ENCODE data around the gene NOTCH2. TPM values are rescaled to one million over a fixed set of nuclear protein-coding genes. Genes with fewer than 3 reads are reported as not detected.

Gene NOTCH2
- total and polyA plus RNA-seq, 7 experiments from 2014 or later, result 25.4 to 143 (median 71.0) TPM

- Mint-ChIP-seq H3K4me1 (peaks cover 0 to 6% (median 0%) of the 10 kb centered on the region in 7 donors), H3K4me3 (no peak overlapping the region), H3K36me3 (peaks cover 11 to 37% (median 32%) of the 10 kb centered on the region in 5 donors), H3K27me3 (peaks cover 3 to 15% (median 7%) of the 10 kb centered on the region in 5 donors), H3K9me3 (peaks cover 0 to 12% (median 8%) of the 10 kb centered on the region in 11 donors), H3K27ac (no peak overlapping the region)
- ChIA-PET POLR2A (no interaction called here), CTCF (no interaction called here)
- Histone ChIP-seq H3K27me3 (ENCODE audit: control insufficient read depth in 2 of 2, insufficient read depth in 2 of 2, low read length in 2 of 2) (no peaks in the 10 kb centered on the region), H3K27ac (ENCODE audit: low read depth, low read length) (no peak overlapping the region), H3K36me3 (ENCODE audit: control insufficient read depth in 2 of 3, insufficient read depth in 3 of 3, low read length in 3 of 3) (peaks cover under 1 to 4% (median 4%) of the 10 kb centered on the region in 3 experiments), H3K4me1 (ENCODE audit: control insufficient read depth in 2 of 2, insufficient read depth in 2 of 2, low read length in 2 of 2) (no peaks in the 10 kb centered on the region), H3K4me3 (ENCODE audit: low read length) (no peak overlapping the region), H3K9me3 (ENCODE audit: control insufficient read depth in 2 of 3, low read length in 3 of 3) (no peaks in the 10 kb centered on the region)
- no peak for ATAC-seq
- intact Hi-C loops (cut with micrococcal nuclease), result no loop called here
- no peak for DNase-seq
Observed at GRCh38 chr1:119909890-119910596, 159.4 kb downstream of the NOTCH2 start.

GRCh38 chr1:119908661-119909060 lies 160.8 kb downstream of the NOTCH2 start:
- Histone ChIP-seq H3K9me3 (ENCODE audit: control insufficient read depth in 2 of 3, low read length in 3 of 3) (no peaks in the 10 kb centered on the region), H3K27me3 (ENCODE audit: control insufficient read depth in 2 of 2, insufficient read depth in 2 of 2, low read length in 2 of 2) (no peaks in the 10 kb centered on the region), H3K27ac (ENCODE audit: low read depth, low read length) (no peak overlapping the region), H3K4me3 (ENCODE audit: low read length) (no peak overlapping the region), H3K4me1 (ENCODE audit: control insufficient read depth in 2 of 2, insufficient read depth in 2 of 2, low read length in 2 of 2) (no peaks in the 10 kb centered on the region), H3K36me3 (ENCODE audit: control insufficient read depth in 2 of 3, insufficient read depth in 3 of 3, low read length in 3 of 3) (no peaks in the 10 kb centered on the region)
- POLR2A ChIA-PET, result no interaction called here
- no peak for DNase-seq
- Mint-ChIP-seq H3K27ac (no peak overlapping the region), H3K4me3 (no peak overlapping the region), H3K36me3 (peaks cover 5 to 25% (median 22%) of the 10 kb centered on the region in 5 donors), H3K4me1 (peaks cover 0 to 6% (median 0%) of the 10 kb centered on the region in 7 donors), H3K9me3 (peaks cover 0 to 25% (median 13%) of the 10 kb centered on the region in 11 donors), H3K27me3 (peaks cover 7 to 29% (median 9%) of the 10 kb centered on the region in 5 donors)
- no peak for ATAC-seq
- CTCF ChIA-PET, result no interaction called here
- intact Hi-C loops (cut with micrococcal nuclease), result no loop called here

- Histone ChIP-seq H3K27me3 (ENCODE audit: control insufficient read depth in 2 of 2, insufficient read depth in 2 of 2, low read length in 2 of 2) (no peaks in the 10 kb centered on the region), H3K9me3 (ENCODE audit: control insufficient read depth in 2 of 3, low read length in 3 of 3) (no peaks in the 10 kb centered on the region), H3K4me3 (ENCODE audit: low read length) (no peak overlapping the region), H3K27ac (ENCODE audit: low read depth, low read length) (no peak overlapping the region), H3K4me1 (ENCODE audit: control insufficient read depth in 2 of 2, insufficient read depth in 2 of 2, low read length in 2 of 2) (no peaks in the 10 kb centered on the region), H3K36me3 (ENCODE audit: control insufficient read depth in 2 of 3, insufficient read depth in 3 of 3, low read length in 3 of 3) (no peaks in the 10 kb centered on the region)
- no peak overlapping the region for H3K27ac Mint-ChIP-seq
- DNase-seq, result no peak
- CTCF ChIA-PET, result interaction anchor here (0.6 kb wide), 1 partner anchor 10 kb away, joined by 3 read pairs; no protein-coding TSS in a partner anchor
- H3K36me3 Mint-ChIP-seq, result peaks cover 5 to 14% (median 12%) of the 10 kb centered on the region in 5 donors
- peaks cover 0 to 28% (median 13%) of the 10 kb centered on the region in 11 donors for H3K9me3 Mint-ChIP-seq
- POLR2A ChIA-PET, result no interaction called here
- H3K4me1 Mint-ChIP-seq, result peaks cover 0 to 6% (median 0%) of the 10 kb centered on the region in 7 donors
- intact Hi-C loops (cut with micrococcal nuclease), result no loop called here
- H3K27me3 Mint-ChIP-seq, result peaks cover 7 to 40% (median 11%) of the 10 kb centered on the region in 5 donors
- no peak overlapping the region for H3K4me3 Mint-ChIP-seq
- peak; percentile 32 for ATAC-seq
Observed at GRCh38 chr1:119906927-119907652, 162.4 kb downstream of the NOTCH2 start.

GRCh38 chr1:119903443-119903835 lies 166.0 kb downstream of the NOTCH2 start:
- CTCF ChIA-PET, result no interaction called here
- Histone ChIP-seq H3K4me1 (ENCODE audit: control insufficient read depth in 2 of 2, insufficient read depth in 2 of 2, low read length in 2 of 2) (no peaks in the 10 kb centered on the region), H3K36me3 (ENCODE audit: control insufficient read depth in 2 of 3, insufficient read depth in 3 of 3, low read length in 3 of 3) (no peaks in the 10 kb centered on the region), H3K27ac (ENCODE audit: low read depth, low read length) (no peak overlapping the region), H3K4me3 (ENCODE audit: low read length) (no peak overlapping the region), H3K27me3 (ENCODE audit: control insufficient read depth in 2 of 2, insufficient read depth in 2 of 2, low read length in 2 of 2) (no peaks in the 10 kb centered on the region), H3K9me3 (ENCODE audit: control insufficient read depth in 2 of 3, low read length in 3 of 3) (no peaks in the 10 kb centered on the region)
- no peak overlapping the region for H3K4me3 Mint-ChIP-seq
- peaks cover 0 to 28% (median 13%) of the 10 kb centered on the region in 11 donors for H3K9me3 Mint-ChIP-seq
- POLR2A ChIA-PET, result no interaction called here
- intact Hi-C loops (cut with micrococcal nuclease), result no loop called here
- H3K4me1 Mint-ChIP-seq, result no peaks in the 10 kb centered on the region
- H3K27ac Mint-ChIP-seq, result no peak overlapping the region
- DNase-seq, result no peak
- peaks cover 5 to 14% (median 12%) of the 10 kb centered on the region in 5 donors for H3K36me3 Mint-ChIP-seq
- H3K27me3 Mint-ChIP-seq, result peaks cover 7 to 53% (median 11%) of the 10 kb centered on the region in 5 donors
- no peak for ATAC-seq

GRCh38 chr1:119902775-119903442 lies 166.6 kb downstream of the NOTCH2 start:
- H3K27me3 Mint-ChIP-seq, result peaks cover 7 to 53% (median 11%) of the 10 kb centered on the region in 5 donors
- no peaks in the 10 kb centered on the region for H3K9me3 ChIP-seq (ENCODE audit: control insufficient read depth in 2 of 3, low read length in 3 of 3)
- DNase-seq, result no peak
- intact Hi-C loops (cut with micrococcal nuclease), result no loop called here
- H3K36me3 ChIP-seq (ENCODE audit: control insufficient read depth in 2 of 3, insufficient read depth in 3 of 3, low read length in 3 of 3), result no peaks in the 10 kb centered on the region
- no peaks in the 10 kb centered on the region for H3K27me3 ChIP-seq (ENCODE audit: control insufficient read depth in 2 of 2, insufficient read depth in 2 of 2, low read length in 2 of 2)
- CTCF ChIA-PET, result no interaction called here
- H3K9me3 Mint-ChIP-seq, result peaks cover 0 to 28% (median 13%) of the 10 kb centered on the region in 11 donors
- H3K4me1 Mint-ChIP-seq, result no peaks in the 10 kb centered on the region
- H3K4me3 ChIP-seq (ENCODE audit: low read length), result no peak overlapping the region
- POLR2A ChIA-PET, result no interaction called here
- H3K27ac ChIP-seq (ENCODE audit: low read depth, low read length), result no peak overlapping the region
- H3K36me3 Mint-ChIP-seq, result peaks cover 5 to 14% (median 12%) of the 10 kb centered on the region in 5 donors
- H3K4me1 ChIP-seq (ENCODE audit: control insufficient read depth in 2 of 2, insufficient read depth in 2 of 2, low read length in 2 of 2), result no peaks in the 10 kb centered on the region
- no peak overlapping the region for H3K27ac Mint-ChIP-seq
- ATAC-seq, result no peak
- no peak overlapping the region for H3K4me3 Mint-ChIP-seq

- H3K27me3 Mint-ChIP-seq, result peaks cover 0 to 31% (median 4%) of the 10 kb centered on the region in 5 donors
- no peak overlapping the region for H3K27ac Mint-ChIP-seq
- CTCF ChIA-PET, result no interaction called here
- no peak overlapping the region for H3K4me3 Mint-ChIP-seq
- Histone ChIP-seq H3K27me3 (ENCODE audit: control insufficient read depth in 2 of 2, insufficient read depth in 2 of 2, low read length in 2 of 2) (no peaks in the 10 kb centered on the region), H3K4me1 (ENCODE audit: control insufficient read depth in 2 of 2, insufficient read depth in 2 of 2, low read length in 2 of 2) (no peaks in the 10 kb centered on the region), H3K36me3 (ENCODE audit: control insufficient read depth in 2 of 3, insufficient read depth in 3 of 3, low read length in 3 of 3) (no peaks in the 10 kb centered on the region), H3K4me3 (ENCODE audit: low read length) (no peak overlapping the region), H3K9me3 (ENCODE audit: control insufficient read depth in 2 of 3, low read length in 3 of 3) (no peaks in the 10 kb centered on the region), H3K27ac (ENCODE audit: low read depth, low read length) (no peak overlapping the region)
- ATAC-seq, result no peak
- peaks cover 0 to 8% (median 0%) of the 10 kb centered on the region in 11 donors for H3K9me3 Mint-ChIP-seq
- POLR2A ChIA-PET, result no interaction called here
- H3K4me1 Mint-ChIP-seq, result peaks cover 0 to 11% (median 0%) of the 10 kb centered on the region in 7 donors
- DNase-seq, result no peak
- intact Hi-C loops (cut with micrococcal nuclease), result no loop called here
- peaks cover 0 to 3% (median 0%) of the 10 kb centered on the region in 5 donors for H3K36me3 Mint-ChIP-seq
Observed at GRCh38 chr1:119898981-119899720, 170.3 kb downstream of the NOTCH2 start.

Data from naive thymus-derived CD4-positive, alpha-beta T cell (primary cell).